Measurements from ENCODE around the gene WLS. TPM values are rescaled to one million over a fixed set of nuclear protein-coding genes. Genes with fewer than 3 reads are reported as not detected.
"Not testable (repeated sequence)": the region's sequence is repeated elsewhere in the genome, so short reads cannot be mapped to it uniquely, and the experiment has no call there.

Gene WLS
- total RNA-seq, 1 donor from 2014 or later: 187 TPM

GRCh38 chr1:68162761-68163160, 69.6 kb downstream of the WLS start:
- TF ChIP-seq EZH2 (IDR thresholded peaks at IDR 0.05; ENCODE audit: insufficient read depth, low read length): no peak
- TF ChIP-seq CTCF (IDR thresholded peaks at IDR 0.05; ENCODE audit: insufficient read depth, low read depth, low read length): no peak
- Histone ChIP-seq H3K79me2 (ENCODE audit: insufficient read depth, low read length) (peaks cover 38% of the 10 kb centered on the region), H3K4me2 (ENCODE audit: low read length) (no peak overlapping the region), H3K9me3 (ENCODE audit: insufficient read depth, low read depth, low read length) (no peaks in the 10 kb centered on the region), H3K27ac (ENCODE audit: low read depth, low read length) (no peak overlapping the region), H2AFZ (ENCODE audit: low read depth, low read length) (no peak overlapping the region), H3K9ac (ENCODE audit: low read length) (no peak overlapping the region), H3K27me3 (ENCODE audit: insufficient read depth, low read length) (no peaks in the 10 kb centered on the region), H4K20me1 (ENCODE audit: insufficient read depth, low read length) (peaks cover 26% of the 10 kb centered on the region), H3K36me3 (ENCODE audit: insufficient read depth, low read length) (peaks cover 38% of the 10 kb centered on the region), H3K4me1 (ENCODE audit: insufficient read depth, low read length) (peaks cover 4% of the 10 kb centered on the region), H3K4me3 (ENCODE audit: insufficient read depth, low read depth, low read length) (no peak overlapping the region)
- Mint-ChIP-seq H3K4me3 (ENCODE audit: unreplicated experiment) (no peak overlapping the region), H3K27ac (ENCODE audit: unreplicated experiment) (no peak overlapping the region), H3K9me3 (ENCODE audit: unreplicated experiment) (no peaks in the 10 kb centered on the region), H3K36me3 (ENCODE audit: low read depth, unreplicated experiment) (peaks cover 27% of the 10 kb centered on the region), H3K27me3 (ENCODE audit: low read depth, unreplicated experiment) (no peaks in the 10 kb centered on the region), H3K4me1 (ENCODE audit: low read depth, unreplicated experiment) (peaks cover 13% of the 10 kb centered on the region)
- FAIRE-seq (no peak), DNase-seq (ENCODE audit: low read depth) (no peak)

DNA sequence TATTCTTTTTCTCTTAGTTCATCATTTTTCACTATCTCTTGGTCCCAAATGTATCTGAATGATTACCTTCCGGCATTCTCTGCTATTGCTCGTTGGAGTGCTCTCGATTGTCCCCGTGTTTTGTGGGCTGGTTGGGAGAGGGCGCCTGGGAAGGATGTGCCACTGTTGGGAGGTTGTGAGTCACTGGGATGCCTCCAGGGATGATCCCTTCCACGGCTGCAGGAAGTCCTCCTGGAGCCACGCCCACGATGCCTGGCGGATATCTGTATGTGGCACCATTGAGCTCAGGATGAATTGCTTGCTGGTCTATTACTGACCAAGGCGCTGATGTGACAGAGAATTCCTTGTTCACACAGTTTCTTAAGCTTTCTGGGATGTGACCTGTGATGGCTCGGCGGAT, 70.7 kb downstream of the WLS start:
- H3K4me1 Mint-ChIP-seq (ENCODE audit: low read depth, unreplicated experiment); H3K4me3 ChIP-seq (ENCODE audit: insufficient read depth, low read depth, low read length); H3K9me3 Mint-ChIP-seq (ENCODE audit: unreplicated experiment); H3K27me3 Mint-ChIP-seq (ENCODE audit: low read depth, unreplicated experiment); H3K27me3 ChIP-seq (ENCODE audit: insufficient read depth, low read length); H3K27ac ChIP-seq (ENCODE audit: low read depth, low read length); DNase-seq (ENCODE audit: low read depth); H3K4me2 ChIP-seq (ENCODE audit: low read length); H3K27ac Mint-ChIP-seq (ENCODE audit: unreplicated experiment); H3K9me3 ChIP-seq (ENCODE audit: insufficient read depth, low read depth, low read length); H2AFZ ChIP-seq (ENCODE audit: low read depth, low read length); H3K4me1 ChIP-seq (ENCODE audit: insufficient read depth, low read length); FAIRE-seq; H3K4me3 Mint-ChIP-seq (ENCODE audit: unreplicated experiment); H3K9ac ChIP-seq (ENCODE audit: low read length): not testable (repeated sequence)
- H3K79me2 ChIP-seq (ENCODE audit: insufficient read depth, low read length): peaks cover 30% of the 10 kb centered on the region
- peaks cover 27% of the 10 kb centered on the region for H4K20me1 ChIP-seq (ENCODE audit: insufficient read depth, low read length)
- peaks cover 25% of the 10 kb centered on the region for H3K36me3 Mint-ChIP-seq (ENCODE audit: low read depth, unreplicated experiment)
- H3K36me3 ChIP-seq (ENCODE audit: insufficient read depth, low read length): peaks cover 39% of the 10 kb centered on the region

DNA sequence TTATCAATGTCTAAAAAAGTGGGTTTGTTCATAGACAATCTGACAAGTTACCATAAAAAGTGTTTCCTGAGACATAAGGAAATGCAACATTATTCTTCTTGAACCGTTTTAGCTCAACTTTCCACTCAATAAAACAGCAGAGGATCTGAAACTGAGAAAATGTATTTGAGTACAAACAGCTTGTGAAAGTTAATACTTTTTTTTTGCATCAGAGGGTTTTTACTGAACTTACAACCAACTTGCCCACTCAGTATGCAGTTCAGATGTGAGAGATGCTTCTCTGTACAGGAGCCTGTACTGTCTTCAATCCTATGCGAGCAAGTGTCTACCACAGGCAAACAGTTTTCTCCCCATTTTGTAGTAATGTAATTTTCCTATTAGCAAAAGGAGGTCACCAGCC, 71.4 kb downstream of the WLS start:
- H2AFZ ChIP-seq (ENCODE audit: low read depth, low read length); H3K27ac ChIP-seq (ENCODE audit: low read depth, low read length); DNase-seq (ENCODE audit: low read depth); H3K27ac Mint-ChIP-seq (ENCODE audit: unreplicated experiment); H3K27me3 ChIP-seq (ENCODE audit: insufficient read depth, low read length); H3K9me3 Mint-ChIP-seq (ENCODE audit: unreplicated experiment); H3K4me1 Mint-ChIP-seq (ENCODE audit: low read depth, unreplicated experiment); H3K4me2 ChIP-seq (ENCODE audit: low read length); H3K27me3 Mint-ChIP-seq (ENCODE audit: low read depth, unreplicated experiment); FAIRE-seq; H3K4me1 ChIP-seq (ENCODE audit: insufficient read depth, low read length); H3K9me3 ChIP-seq (ENCODE audit: insufficient read depth, low read depth, low read length); H3K9ac ChIP-seq (ENCODE audit: low read length); H3K4me3 ChIP-seq (ENCODE audit: insufficient read depth, low read depth, low read length); H3K4me3 Mint-ChIP-seq (ENCODE audit: unreplicated experiment): not testable (repeated sequence)
- peaks cover 36% of the 10 kb centered on the region for H3K36me3 ChIP-seq (ENCODE audit: insufficient read depth, low read length)
- H3K79me2 ChIP-seq (ENCODE audit: insufficient read depth, low read length): peaks cover 30% of the 10 kb centered on the region
- H4K20me1 ChIP-seq (ENCODE audit: insufficient read depth, low read length): peaks cover 31% of the 10 kb centered on the region
- peaks cover 28% of the 10 kb centered on the region for H3K36me3 Mint-ChIP-seq (ENCODE audit: low read depth, unreplicated experiment)

- FAIRE-seq (no peak), DNase-seq (ENCODE audit: low read depth) (no peak)
- Mint-ChIP-seq H3K4me1 (ENCODE audit: low read depth, unreplicated experiment) (no peaks in the 10 kb centered on the region), H3K27ac (ENCODE audit: unreplicated experiment) (no peak overlapping the region), H3K9me3 (ENCODE audit: unreplicated experiment) (no peaks in the 10 kb centered on the region), H3K36me3 (ENCODE audit: low read depth, unreplicated experiment) (peaks cover 32% of the 10 kb centered on the region), H3K27me3 (ENCODE audit: low read depth, unreplicated experiment) (no peaks in the 10 kb centered on the region), H3K4me3 (ENCODE audit: unreplicated experiment) (no peak overlapping the region)
- H2AFZ ChIP-seq (ENCODE audit: low read depth, low read length): no peak overlapping the region
- peaks cover 29% of the 10 kb centered on the region for H4K20me1 ChIP-seq (ENCODE audit: insufficient read depth, low read length)
- no peaks in the 10 kb centered on the region for H3K9me3 ChIP-seq (ENCODE audit: insufficient read depth, low read depth, low read length)
- H3K4me3 ChIP-seq (ENCODE audit: insufficient read depth, low read depth, low read length): no peak overlapping the region
- peaks cover 43% of the 10 kb centered on the region for H3K36me3 ChIP-seq (ENCODE audit: insufficient read depth, low read length)
- TF ChIP-seq EZH2 (IDR thresholded peaks at IDR 0.05; ENCODE audit: insufficient read depth, low read length): no peak
- no peak for TF ChIP-seq CTCF (IDR thresholded peaks at IDR 0.05; ENCODE audit: insufficient read depth, low read depth, low read length)
- no peak overlapping the region for H3K9ac ChIP-seq (ENCODE audit: low read length)
- H3K27ac ChIP-seq (ENCODE audit: low read depth, low read length): no peak overlapping the region
- H3K27me3 ChIP-seq (ENCODE audit: insufficient read depth, low read length): no peaks in the 10 kb centered on the region
- H3K4me1 ChIP-seq (ENCODE audit: insufficient read depth, low read length): no peaks in the 10 kb centered on the region
- peaks cover 23% of the 10 kb centered on the region for H3K79me2 ChIP-seq (ENCODE audit: insufficient read depth, low read length)
- no peak overlapping the region for H3K4me2 ChIP-seq (ENCODE audit: low read length)
Measured at GRCh38 chr1:68160021-68160420, 72.3 kb downstream of the WLS start.
